ENCODE measurements around the gene ERBB4.

GRCh38 chr2:211833582-211834279 is 704.9 kb downstream of the ERBB4 start:
- no peak for TF ChIP-seq POLR2A (IDR thresholded peaks at IDR 0.05)
- TF ChIP-seq, protein P1, sequence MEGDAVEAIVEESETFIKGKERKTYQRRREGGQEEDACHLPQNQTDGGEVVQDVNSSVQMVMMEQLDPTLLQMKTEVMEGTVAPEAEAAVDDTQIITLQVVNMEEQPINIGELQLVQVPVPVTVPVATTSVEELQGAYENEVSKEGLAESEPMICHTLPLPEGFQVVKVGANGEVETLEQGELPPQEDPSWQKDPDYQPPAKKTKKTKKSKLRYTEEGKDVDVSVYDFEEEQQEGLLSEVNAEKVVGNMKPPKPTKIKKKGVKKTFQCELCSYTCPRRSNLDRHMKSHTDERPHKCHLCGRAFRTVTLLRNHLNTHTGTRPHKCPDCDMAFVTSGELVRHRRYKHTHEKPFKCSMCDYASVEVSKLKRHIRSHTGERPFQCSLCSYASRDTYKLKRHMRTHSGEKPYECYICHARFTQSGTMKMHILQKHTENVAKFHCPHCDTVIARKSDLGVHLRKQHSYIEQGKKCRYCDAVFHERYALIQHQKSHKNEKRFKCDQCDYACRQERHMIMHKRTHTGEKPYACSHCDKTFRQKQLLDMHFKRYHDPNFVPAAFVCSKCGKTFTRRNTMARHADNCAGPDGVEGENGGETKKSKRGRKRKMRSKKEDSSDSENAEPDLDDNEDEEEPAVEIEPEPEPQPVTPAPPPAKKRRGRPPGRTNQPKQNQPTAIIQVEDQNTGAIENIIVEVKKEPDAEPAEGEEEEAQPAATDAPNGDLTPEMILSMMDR (IDR thresholded peaks at IDR 0.05) = no peak

All from ovary (tissue), 3 donors.